ENCODE results near the gene CFHR1.
A peak's percentile ranks its signal among the peaks of the same experiment; 100 is the strongest.
"Not testable (repeated sequence)": the region's sequence is repeated elsewhere in the genome, so short reads cannot be mapped to it uniquely, and the experiment has no call there.

CFHR1 gene

DNA sequence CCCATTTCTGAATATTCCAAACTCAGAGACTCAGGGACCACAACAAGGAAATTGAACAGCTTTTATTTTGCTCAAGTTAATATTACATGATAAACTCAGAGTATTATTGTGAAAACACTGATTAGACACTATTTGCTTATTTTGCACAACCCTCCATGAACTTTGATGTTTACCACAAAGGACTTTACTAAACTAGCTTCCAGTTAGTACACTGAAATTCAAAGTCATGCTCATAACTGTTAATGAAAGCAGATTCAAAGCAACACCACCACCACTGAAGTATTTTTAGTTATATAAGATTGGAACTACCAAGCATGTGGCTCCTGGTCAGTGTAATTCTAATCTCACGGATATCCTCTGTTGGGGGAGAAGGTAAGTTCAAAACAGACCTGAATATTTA, at the start of gene CFHR1:
TSS of gene CFHR1 (plus strand) at position 201 of the 400 bp plus-strand sequence. CDS start at position 315, 114 bp downstream.
- DNase-seq (ENCODE audit: low spot score), result not testable (repeated sequence)

DNA sequence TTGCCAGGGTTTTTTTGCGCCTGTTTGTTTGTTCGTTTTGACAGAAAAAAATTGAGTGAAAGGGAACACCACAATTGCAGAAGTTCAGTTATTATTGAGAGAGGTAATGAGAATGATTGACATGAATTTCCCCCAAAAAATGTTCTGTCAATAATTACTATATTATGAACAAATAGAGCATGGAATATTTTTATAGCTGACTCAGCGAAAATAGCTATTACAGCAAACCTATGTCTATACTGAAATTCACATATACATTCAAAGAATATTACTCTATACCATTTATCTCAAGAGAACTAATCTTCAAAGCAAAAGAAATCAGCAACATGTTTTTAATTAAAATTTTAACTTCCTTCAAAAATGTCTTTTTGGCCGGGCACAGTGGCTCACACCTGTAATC, 49.7 kb upstream of the CFHR1 start:
- not testable (repeated sequence) for DNase-seq (ENCODE audit: low spot score)

DNA sequence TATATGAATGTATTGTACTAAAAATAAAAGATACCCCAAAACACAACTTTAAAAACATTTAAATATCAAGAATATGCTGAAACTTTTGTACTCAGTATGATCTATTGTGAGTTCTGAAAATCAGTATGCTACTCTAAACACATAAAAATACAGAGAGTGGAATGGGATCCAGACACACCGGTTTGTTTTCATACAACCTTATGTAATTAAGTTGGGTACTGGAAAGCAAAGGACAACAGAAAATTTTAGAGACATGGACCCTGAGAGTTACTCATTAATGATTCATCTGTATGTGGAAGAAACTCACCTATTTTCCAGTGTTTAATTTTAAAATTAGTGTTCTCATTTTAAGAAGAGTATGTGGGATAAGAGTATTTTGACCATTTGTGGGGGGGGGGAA, 45.8 kb upstream of the CFHR1 start:
- no peak for DNase-seq (ENCODE audit: low spot score)

DNA sequence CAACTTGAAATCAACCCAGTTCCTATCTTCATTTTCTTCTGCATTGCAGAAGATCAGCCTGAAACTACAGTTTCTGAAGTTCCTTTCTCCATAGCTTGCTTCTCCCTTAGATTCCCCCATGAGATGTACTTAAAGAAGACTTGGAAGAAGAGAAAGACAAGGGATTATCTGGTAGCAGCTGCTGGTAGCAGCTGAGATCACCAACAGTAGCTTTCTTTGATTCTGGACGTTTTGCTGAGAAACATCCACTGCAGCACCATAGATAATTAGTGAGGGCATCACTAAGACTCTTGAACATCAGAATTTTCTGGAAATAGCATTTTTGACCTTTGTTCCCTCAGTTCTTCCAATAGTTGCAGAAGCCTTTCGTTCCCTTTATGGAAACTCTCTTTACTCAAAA, 45.4 kb upstream of the CFHR1 start:
- DNase-seq (ENCODE audit: low spot score), result no peak

DNA sequence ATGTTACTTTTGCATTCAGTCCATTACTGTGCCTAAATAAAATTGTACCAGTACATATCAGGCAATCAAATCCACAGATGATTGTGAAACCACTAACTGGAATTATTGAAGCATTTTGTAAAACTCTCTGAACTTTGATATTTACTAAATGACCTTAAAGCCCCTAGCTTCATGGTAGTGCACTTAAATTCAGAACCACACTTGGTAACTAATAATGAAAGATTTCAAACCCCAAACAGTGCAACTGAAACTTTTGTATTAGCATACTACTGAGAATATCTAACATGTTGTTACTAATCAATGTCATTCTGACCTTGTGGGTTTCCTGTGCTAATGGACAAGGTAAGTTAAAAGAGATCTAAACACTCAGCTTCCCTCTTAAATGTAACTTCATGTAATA, 44.9 kb upstream of the CFHR1 start, which contains the start of gene CFHR3:
TSS of gene CFHR3 (plus strand) at position 238 of the 400 bp plus-strand sequence. CDS start at position 285, 47 bp downstream.
- DNase-seq (ENCODE audit: low spot score), result no peak

DNA sequence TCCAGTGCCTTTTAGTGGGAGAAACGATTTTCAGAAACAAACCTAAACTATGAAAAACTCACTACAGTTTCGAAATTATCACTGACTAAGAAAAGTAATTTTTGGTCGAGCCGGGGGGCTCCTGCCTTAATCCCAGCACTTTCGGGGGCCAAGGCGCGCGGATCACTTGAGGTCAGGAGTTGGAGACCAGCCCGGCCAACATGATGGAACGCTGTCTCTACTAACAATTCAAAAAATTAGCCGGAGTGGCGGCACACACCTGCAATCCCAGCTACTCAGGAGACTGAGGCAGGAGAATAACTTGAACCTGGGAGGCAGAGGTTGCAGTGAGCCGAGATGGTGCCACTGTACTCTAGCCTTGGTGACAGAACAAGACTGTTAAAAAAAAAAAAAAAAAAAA, 41.9 kb upstream of the CFHR1 start:
- DNase-seq (ENCODE audit: low spot score), result no peak

DNA sequence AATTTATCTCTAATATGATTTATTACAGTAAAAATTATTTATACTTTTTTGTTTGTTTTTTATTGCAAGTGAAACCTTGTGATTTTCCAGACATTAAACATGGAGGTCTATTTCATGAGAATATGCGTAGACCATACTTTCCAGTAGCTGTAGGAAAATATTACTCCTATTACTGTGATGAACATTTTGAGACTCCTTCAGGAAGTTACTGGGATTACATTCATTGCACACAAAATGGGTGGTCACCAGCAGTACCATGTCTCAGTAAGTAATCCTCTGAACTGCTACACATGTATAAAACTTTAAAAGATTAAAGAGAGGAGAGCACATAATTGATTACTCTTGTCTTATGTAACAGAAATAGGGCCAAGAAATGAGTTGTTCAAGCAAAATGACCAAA, 40.4 kb upstream of the CFHR1 start:
- no peak for DNase-seq (ENCODE audit: low spot score)

DNA sequence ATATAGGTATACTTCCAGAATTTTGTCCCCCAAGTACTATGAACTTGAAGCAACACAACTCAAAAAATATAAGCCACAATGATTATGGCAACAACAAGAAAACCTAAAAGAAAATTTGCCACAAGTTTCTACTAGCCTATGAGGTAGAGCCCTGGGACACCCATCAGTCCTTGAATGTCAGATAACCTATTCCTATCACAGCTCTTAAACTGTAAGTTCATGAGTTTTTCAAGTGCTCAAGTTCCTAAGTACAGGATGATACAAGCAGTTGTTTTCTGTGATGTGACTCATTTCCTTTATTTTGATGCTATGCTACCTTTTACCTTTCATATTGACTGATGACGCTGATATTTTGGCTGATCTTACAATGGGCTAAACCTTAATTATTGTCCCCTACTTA, 28.3 kb upstream of the CFHR1 start:
- DNase-seq (ENCODE audit: low spot score), result not testable (repeated sequence)

DNA sequence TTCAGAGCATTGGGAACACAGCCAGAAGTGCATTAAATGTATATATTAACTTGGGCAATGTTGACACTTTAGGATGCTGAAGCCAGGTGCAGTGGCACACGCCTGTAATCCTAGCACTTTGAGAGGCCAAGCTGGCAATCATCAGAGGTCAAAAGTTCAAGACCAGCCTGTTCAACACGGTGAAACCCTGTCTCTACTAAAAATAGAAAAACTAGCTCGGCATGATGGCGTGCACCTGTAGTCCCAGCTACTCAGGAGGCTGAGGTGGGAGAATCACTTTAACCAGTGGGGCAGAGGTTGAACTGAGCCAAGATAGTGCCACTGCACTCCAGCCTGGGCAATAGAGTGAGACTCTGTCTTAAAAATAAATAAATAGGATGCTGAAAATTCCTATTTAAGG, 25.4 kb upstream of the CFHR1 start:
- not testable (repeated sequence) for DNase-seq (ENCODE audit: low spot score)

DNA sequence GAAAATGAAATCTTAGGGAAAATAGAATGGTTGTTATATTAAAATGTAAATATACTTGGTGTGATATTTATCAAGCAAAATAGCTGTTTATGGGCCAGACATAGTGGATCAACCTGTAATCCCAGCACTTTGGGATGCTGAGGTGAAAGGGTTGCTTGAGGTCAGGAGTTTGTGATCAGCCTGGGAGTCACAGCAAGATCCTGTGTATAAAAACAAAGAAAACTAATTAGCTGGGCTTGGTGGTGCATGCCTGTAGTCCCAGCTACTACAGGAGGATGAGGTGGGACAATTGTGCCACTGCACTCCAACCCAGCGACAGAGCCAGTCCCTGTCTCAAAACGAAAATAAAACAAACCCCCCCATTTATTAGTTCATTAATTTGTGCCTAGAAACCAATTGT, 21.6 kb upstream of the CFHR1 start:
- DNase-seq (ENCODE audit: low spot score), result no peak

DNA sequence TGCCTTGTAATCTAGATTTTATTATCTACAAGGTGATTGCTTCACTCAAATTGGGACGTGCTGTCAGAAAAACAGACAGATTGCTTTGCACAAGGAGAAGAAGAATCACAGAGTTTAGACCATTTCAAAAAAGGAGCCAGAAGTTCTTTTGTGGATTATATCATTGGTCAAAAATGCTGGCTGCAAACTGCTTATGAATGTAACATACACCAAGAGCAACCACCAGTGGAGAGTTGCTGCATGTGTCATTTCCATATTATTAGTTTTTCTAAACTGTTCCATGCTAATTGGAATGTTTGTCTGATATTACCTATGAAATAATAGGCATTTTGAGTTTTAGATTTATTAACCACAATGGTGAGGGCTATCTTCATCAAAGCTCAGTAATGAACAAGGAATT, 17.6 kb upstream of the CFHR1 start:
- not testable (repeated sequence) for DNase-seq (ENCODE audit: low spot score)

DNA sequence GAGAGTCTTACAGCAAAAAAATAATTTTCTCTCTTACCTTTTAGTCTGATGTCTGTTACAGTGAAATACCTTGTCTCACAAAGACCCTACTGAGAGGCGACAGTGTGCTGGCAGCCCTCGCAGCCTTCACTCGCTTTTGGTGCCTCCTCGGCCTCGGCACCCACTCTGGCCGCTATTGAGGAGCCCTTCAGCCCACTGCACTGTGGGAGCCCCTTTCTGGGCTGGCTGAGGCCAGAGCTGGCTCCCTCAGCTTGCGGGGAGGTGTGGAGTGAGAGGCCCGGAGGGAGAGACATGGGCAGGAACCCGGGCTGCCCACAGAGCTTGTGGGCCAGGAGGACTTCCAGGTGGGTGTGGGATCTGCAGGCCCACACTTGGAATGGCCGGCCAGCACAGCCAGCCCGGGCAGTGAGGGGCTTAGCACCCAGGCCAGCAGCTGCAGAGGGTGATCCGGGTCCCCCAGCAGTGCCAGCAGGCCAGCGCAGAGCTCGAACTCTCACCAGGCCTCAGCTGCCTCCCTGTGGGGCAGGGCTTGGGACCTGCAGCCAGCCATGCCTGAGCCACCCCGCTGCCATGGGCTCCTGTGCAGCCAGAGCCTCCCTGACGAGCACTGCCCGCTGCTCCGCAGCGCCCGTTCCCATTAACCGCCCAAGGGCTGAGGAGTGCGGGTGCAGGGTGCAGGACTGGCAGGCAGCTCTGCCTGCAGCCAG, 10.8 kb upstream of the CFHR1 start:
- DNase-seq (ENCODE audit: low spot score), result no peak

DNA sequence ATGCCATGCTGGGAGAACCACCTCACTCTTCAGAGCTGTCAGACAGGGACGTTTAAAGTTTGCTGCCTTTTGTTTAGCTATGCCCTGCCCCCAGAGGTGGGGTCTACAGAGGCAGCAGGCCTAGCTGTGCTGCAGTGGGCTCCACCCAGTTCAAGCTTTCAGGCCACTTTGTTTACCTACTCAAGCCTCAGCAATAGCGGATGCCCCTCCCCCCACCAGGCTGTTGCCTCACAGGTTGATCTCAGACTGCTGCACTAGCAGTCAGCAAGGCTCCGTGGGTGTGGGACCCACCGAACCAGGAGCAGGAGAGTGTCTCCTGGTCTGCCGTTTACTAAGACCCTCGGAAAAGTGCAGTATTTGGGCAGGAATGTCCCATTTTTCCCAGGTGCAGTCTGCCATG, 2.1 kb upstream of the CFHR1 start:
- DNase-seq (ENCODE audit: low spot score), result not testable (repeated sequence)

DNA sequence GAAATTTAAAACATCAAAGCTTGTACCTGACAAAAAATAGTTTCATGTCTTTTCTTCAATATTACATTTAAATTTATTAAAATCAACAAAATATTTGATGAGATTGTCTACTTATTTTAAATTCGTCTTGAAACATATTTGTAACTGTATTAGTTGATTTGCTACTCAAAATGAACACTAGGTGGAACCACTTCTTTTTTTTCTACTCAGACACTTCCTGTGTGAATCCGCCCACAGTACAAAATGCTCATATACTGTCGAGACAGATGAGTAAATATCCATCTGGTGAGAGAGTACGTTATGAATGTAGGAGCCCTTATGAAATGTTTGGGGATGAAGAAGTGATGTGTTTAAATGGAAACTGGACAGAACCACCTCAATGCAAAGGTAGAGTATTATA, 8.3 kb downstream of the CFHR1 start:
- DNase-seq (ENCODE audit: low spot score), result peak; percentile 23

DNA sequence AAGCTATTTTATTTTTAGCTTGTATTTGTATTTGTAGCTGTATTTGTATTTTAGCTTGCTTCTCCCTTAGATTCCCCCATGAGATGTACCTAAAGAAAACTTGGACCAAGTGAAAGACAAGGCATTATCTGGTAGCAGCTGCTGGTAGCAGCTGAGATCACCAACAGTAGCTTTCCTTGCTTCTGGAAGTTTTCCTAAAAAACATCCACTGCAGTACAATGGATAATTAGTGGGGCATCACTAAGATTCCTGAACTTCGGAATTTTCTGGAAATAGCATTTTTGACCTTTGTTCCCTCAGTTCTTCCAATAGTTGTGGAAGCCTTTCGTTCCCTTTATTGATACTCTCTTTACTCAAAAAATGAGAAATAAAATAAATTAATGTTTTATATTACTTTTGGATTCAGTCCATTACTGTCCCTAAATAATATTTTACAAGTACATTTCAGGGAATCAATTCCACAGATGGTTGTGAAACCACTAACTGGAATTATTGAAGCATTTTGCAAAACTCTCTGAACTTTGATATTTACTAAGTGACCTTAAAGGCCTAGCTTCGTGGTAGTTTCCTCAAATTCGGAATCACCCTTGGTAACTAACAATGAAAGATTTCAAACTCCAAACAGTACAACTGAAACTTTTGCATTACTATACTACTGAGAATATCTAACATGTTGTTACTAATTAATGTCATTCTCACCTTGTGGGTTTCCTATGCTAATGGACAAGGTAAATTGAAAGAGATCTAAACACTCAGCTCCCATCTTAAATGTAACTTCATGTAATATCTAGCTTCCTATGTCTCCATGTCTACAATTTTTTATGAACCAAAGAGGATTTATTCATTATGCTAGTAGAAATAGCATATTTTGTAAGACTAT, 30.3 kb downstream of the CFHR1 start:
- not testable (repeated sequence) for DNase-seq (ENCODE audit: low spot score)

DNA sequence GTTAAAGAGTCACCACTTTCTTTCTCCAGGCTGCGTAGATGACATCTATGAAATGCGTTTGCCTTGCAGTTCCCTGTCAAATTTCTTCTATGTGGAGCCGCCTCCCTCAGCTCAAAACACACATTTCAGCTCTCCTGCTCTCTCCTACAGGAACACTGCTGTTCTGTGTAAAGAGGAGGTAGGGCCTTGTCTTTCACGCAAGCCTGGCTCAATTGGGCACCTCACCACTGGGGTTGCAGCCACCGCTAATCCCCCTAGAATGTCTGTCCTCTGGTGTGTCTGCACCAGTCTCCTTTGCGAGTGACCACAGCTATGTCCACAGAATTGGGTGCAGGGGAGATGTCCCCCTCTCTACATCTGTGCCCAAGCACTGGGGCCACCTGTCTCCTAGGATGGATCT, 36.5 kb downstream of the CFHR1 start:
- DNase-seq (ENCODE audit: low spot score), result no peak

DNA sequence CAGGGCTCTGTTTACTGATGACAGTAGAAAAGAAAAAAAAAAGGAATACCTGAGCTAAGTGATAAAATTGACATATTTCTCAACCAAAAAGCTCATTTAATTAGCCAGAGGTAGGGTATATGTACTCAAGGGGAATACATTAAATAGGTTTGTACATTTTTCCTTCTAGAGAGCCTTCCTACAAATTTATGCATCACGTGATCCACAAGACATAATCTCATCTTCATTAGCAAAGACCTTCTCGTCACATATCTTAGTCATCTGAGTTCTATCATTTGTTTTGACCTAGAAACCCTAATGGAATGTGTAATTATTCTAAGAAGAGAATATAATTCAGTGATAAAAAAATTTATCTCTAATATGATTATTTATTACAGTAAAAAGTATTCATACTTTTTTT, 37.7 kb downstream of the CFHR1 start:
- DNase-seq (ENCODE audit: low spot score), result no peak

DNA sequence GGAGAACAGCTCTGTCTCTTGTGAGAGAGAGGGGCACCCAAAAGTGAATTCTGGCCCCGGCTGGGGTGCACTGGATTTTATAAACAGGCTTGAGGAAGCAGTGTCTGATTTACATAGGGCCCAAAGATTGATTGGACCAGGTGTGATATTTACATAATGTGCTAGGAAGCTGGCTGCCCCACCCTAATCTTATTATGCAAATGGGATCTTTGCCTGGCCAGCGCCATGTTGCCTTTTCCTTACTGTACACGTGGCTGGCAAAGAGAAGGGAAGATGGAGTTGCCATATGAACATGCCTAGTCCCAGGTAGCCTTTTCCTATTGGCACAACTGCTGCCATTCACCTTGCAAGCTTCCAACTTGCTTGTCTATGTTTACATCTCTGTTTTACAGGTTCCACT, 39.3 kb downstream of the CFHR1 start:
- DNase-seq (ENCODE audit: low spot score), result no peak

DNA sequence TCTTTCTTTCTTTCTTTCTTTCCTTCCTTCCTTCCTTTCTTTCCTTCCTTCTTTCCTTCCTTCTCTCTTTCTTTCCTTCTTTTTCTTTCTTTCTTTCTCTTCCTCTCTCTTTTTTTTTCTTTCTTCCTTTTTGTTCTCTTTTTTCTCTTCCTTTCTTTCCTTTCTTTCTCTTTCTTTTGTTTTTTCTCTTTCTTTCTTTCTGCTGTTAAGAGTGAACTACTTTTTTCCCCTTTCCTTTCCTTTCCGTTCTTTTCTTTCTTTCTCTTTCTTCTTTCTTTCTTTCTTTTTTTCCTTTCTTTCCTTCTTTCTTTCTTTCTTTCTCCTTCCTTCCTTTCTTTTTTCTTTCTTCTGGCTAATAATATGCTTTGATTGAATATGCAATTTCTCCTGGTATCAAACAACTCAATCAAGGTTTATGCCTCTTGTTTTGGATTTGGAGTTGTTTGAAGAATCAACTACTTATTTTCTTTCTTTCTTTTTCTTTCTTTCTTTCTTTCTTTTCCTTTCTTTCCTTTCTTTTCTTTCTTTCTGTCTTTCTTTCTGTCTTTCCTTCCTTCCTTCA, 40.9 kb downstream of the CFHR1 start:
- no peak for DNase-seq (ENCODE audit: low spot score)

DNA sequence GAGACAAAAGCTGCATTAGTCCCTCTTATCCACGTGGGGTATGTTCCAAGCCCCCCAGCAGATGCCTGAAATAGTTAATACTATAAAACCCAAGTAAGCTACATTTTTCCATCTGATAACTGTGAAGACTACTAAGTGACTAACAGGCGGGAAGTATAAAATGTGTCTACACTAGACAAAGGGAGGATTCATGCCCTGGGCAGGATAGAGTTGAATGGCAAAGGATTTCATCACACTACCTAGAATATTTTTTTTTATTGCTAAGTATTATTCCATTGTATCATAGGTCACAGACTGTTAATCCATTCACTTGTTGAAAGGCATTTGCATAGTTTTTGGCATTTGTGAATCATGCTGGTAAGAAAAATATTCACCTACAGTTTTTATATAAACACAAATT, 41.9 kb downstream of the CFHR1 start:
- no peak for DNase-seq (ENCODE audit: low spot score)

DNA sequence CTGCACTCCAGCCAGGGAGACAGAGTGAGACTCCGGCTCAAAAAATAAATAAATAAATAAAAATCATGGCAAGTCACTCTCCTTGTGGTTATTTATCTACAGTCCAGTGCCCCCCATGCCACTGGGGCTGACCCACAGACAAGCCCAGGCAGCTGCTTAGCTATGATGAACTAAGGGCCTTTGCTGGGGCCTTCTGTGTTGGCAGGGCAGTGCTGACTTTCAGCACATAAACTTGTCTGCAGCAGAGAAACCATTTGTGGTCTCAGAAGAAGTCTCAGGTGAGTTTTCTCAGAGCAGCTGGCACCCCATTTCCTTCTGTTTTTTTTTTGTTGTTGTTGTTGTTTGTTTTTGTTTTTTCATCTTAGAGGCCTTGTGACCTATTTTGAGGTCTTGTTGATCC, 47.4 kb downstream of the CFHR1 start:
- DNase-seq (ENCODE audit: low spot score), result no peak

DNA sequence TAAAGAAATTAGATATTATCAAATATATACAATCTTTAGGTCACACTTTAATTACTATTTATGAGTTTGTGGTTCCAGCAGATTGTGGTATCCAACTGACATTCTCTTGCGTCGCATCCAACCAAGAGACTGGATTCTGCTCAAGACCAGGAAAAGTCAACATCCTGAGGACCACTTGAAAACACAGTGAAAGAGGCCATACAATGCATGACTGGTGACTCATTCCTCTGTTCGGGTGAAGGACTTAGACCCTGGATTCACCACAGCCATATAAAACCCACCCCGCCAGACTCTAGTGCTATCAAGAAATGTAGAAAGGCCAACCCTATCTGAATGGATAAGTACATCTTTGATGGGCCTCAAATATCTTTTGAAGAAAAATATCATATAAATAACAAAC, 53.9 kb downstream of the CFHR1 start:
- no peak for DNase-seq (ENCODE audit: low spot score)

DNA sequence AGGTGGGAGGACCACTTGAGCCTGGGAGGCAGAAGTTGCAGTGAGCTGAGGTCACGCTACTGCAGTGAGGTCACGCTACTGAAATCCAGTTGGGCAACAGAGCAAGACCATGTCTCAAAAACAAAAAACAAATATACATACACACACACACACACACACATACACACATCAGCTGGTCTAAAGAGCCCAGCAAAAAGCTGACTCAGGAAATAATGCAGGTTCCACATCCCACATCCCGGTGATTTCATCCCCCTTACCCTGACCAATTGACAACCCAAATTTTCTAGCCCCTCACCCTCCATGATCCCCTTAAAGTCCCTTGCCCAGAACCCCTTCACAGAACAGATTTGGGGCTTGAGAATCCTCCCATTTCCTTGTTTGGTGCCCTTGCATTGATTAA, 56.4 kb downstream of the CFHR1 start:
- DNase-seq (ENCODE audit: low spot score), result no peak

All from HuH-7 (cell line).